Activated T-cell treated with anti-CD3 and anti-CD28 coated beads, Interleukin-2, amount 50 U/mL, for 24 hours (primary cell): Measurements from ENCODE around the gene TJP3.

Experiments
- DNase-seq: peaks from one replicate; pipeline ENCODE4 v3.0.0-alpha.2; 2020
- H3K27ac Mint-ChIP-seq: 2 replicates; pipeline ENCODE4 v1.8.0; 2020; ENCODE audit warnings: mild to moderate bottlenecking, mixed read lengths
- H3K27me3 Mint-ChIP-seq: 2 replicates; pipeline ENCODE4 v1.8.0; 2020; ENCODE audit warnings: mixed read lengths
- H3K36me3 Mint-ChIP-seq: 2 replicates; pipeline ENCODE4 v1.8.0; 2020; ENCODE audit warnings: low read depth, mixed read lengths
- H3K4me1 Mint-ChIP-seq: 2 replicates; pipeline ENCODE4 v1.8.0; 2020; ENCODE audit warnings: low read depth, mixed read lengths
- H3K4me3 Mint-ChIP-seq: 2 replicates; pipeline ENCODE4 v1.8.0; 2020; ENCODE audit warnings: mild to moderate bottlenecking, moderate library complexity, mixed read lengths
- H3K9me3 Mint-ChIP-seq: 2 replicates; pipeline ENCODE4 v1.8.0; 2020; ENCODE audit warnings: mixed read lengths

Gene TJP3

DNA sequence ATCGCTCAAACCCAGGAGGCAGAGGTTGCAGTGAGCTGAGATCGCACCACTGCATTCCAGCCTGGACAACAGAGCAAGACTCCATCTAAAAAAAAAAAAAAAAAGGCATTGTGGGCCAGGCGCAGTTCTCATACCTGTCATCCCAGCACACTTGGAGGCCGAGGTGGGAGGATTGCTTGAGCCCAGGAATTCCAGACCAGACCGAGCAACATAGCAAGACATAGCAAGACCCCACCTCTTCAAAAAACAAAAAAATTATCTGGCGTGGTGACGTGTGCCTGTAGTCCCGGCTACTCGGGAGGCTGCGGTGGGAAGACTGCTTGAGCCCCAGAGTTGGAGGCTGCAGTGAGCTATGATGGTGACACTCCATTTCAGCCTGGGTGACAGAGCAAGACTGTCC is 25.9 kb upstream of the TJP3 start:
- no peak overlapping the region for H3K27ac Mint-ChIP-seq
- peaks cover 15% of the 10 kb centered on the region for H3K4me1 Mint-ChIP-seq
- peaks cover 22% of the 10 kb centered on the region for H3K36me3 Mint-ChIP-seq
- no peak overlapping the region for H3K4me3 Mint-ChIP-seq
- no peaks in the 10 kb centered on the region for H3K9me3 Mint-ChIP-seq
- H3K27me3 Mint-ChIP-seq = no peaks in the 10 kb centered on the region
- DNase-seq = no peak

DNA sequence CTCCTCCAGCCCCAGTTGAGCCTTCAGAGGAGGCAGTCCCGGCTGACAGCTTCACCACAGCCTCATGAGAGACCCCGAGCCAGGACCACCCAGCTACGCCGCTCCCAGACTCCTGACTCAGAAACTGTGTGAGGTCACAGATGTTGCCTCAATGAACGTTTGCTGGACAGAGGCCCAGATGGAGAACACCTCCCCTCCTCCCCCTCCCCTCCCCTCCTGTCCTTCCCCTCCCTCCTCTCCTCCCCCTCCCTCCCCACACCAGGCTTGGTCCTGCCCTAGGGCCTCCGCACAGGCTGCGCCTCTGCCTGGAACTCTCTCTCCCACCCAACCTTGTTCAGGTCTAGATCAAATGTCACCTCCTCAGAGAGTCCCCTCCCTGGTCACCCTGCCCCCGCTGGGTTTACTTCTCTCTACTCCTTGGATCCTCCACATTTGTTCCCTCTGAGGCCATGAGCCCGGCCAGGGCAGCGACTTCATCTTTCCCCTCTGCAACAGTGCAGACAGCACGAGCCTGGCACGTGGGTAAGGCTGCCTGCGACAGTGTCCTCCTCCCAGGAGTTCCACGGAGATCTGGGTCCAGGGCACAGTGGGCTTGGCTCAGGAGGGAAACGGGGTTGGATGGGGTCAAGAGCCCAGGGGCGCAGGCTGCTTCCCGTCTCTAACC is 25.3 kb upstream of the TJP3 start:
- no peak overlapping the region for H3K27ac Mint-ChIP-seq
- no peaks in the 10 kb centered on the region for H3K9me3 Mint-ChIP-seq
- H3K4me3 Mint-ChIP-seq = no peak overlapping the region
- peaks cover 16% of the 10 kb centered on the region for H3K4me1 Mint-ChIP-seq
- peaks cover 22% of the 10 kb centered on the region for H3K36me3 Mint-ChIP-seq
- no peaks in the 10 kb centered on the region for H3K27me3 Mint-ChIP-seq
- no peak for DNase-seq

DNA sequence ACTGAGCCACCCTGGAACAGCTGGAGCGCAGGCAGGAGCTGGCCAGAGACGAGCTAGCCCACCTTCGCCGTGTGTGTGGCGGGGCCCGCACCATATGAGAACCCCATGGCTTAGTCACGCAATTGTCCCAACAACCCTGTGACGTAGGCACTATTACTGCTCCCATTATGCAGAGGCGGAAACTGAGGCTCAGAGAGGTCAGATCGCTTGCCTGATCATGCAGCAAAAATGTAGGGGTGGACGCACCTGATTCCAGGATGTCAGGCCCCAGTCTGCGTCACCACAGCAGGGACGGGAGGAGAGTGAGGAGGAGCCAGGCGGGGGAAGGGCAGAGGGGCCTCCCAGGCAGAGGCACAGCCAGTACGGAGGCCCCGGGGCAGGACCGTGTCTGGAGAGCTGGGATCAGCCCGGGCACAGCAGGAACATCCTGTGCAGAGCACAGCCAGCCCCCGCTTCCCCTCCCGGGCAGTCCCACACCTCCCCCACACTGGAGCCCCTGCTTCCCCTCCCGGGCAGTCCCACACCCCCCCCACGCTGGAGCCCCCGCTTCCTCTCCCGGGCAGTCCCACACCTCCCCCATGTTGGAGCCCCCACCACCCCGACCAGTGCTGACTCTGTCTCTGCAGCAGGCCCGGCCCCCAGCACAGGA is 24.7 kb upstream of the TJP3 start:
- Mint-ChIP-seq H3K27ac (no peak overlapping the region), H3K4me3 (no peak overlapping the region), H3K36me3 (peaks cover 22% of the 10 kb centered on the region), H3K9me3 (no peaks in the 10 kb centered on the region), H3K4me1 (peaks cover 19% of the 10 kb centered on the region), H3K27me3 (no peaks in the 10 kb centered on the region)
- DNase-seq = no peak

DNA sequence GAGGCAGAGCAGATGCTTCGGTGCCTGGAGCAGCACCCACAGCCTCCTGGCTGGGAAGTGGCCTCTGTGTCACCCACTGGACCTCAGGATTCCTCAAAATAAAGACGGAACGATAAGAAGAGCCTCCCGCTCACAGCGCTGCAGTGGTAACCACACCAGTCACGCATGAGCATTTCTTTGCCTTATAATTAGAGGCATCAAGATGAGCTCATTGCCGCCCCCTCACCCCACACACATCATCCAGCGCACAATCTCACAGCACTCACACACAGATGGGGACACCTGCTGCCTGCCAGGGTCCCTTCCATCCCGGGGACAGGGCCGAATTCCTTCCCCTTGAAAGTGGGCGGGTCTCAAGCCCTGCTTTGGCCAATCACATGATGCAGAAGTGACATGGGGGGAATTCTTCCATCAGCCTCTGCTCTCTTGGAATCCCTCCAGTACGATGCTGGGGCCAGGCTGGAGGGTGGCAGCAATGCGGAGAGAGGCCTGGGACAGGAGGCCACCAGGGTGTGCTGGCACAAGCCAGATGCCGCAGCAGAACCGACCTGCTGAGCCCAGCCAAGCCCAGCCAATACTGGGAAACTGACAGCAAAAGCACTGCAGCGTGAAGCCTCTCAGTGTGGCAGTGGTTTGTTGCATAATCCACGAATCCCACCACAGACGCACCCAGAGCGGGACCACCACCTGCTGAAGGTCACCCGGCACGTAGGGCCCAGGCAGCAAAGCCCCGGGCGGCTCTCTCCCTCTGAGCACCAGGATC is 23.9 kb upstream of the TJP3 start:
- Mint-ChIP-seq H3K4me3 (no peak overlapping the region), H3K9me3 (no peaks in the 10 kb centered on the region), H3K36me3 (peaks cover 22% of the 10 kb centered on the region), H3K4me1 (peaks cover 23% of the 10 kb centered on the region), H3K27me3 (no peaks in the 10 kb centered on the region), H3K27ac (no peak overlapping the region)
- DNase-seq = no peak

DNA sequence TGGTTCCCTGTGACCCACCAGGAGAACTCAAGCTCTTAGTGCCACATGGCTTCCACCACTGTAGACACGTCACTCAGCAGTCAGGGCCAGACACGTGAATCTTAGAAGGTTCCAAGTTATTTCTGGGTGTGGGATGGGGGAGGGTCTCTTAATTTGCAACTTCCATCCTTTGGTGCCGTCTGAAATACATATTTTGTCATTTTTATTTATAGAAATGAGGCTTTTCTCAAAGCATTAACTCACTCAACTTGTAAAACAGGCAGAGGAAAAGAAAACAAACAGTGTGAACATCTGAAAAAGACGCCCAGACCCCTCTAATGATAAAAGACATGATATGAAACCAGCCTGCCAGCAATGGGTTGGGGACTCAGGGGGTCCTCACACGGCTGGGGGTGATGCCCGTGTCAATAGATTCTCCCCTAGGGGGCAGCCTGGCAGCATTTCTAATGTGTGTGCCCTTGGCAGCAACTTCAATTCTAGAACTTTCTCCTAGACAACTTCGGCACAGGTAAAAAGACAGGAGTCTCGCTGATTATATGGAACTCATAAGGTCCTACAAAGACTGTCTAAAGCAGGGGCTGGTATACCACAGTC is 23.3 kb upstream of the TJP3 start:
- no peak for DNase-seq
- Mint-ChIP-seq H3K4me1 (peaks cover 28% of the 10 kb centered on the region), H3K4me3 (no peak overlapping the region)

DNA sequence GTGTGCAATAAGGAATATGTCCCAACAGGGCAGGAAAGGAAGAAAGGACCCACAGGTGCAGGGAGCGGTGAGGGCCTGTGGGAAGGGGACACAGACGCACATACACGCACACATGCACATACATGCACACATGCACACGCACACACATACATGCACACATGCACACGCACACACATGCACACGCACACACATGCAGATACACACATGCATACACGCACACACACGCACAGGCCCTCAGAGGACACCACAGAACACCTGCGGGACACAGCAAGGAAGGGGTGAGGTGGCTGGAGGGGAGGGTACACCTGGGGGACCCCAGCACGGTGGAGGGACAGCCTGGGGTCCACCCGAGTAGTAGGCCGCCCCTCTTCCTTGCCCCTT is 20.8 kb upstream of the TJP3 start:
- Mint-ChIP-seq H3K4me1 (peaks cover 48% of the 10 kb centered on the region), H3K36me3 (peaks cover 26% of the 10 kb centered on the region), H3K27me3 (no peaks in the 10 kb centered on the region), H3K27ac (peak overlapping the region; percentile 71), H3K9me3 (no peaks in the 10 kb centered on the region), H3K4me3 (peak overlapping the region; percentile 59)
- DNase-seq = no peak

More for the DNA sequence above, 23.3 kb upstream of the TJP3 start:
- no peak overlapping the region for H3K27ac Mint-ChIP-seq
- no peaks in the 10 kb centered on the region for H3K9me3 Mint-ChIP-seq
- peaks cover 25% of the 10 kb centered on the region for H3K36me3 Mint-ChIP-seq
- H3K27me3 Mint-ChIP-seq = no peaks in the 10 kb centered on the region

DNA sequence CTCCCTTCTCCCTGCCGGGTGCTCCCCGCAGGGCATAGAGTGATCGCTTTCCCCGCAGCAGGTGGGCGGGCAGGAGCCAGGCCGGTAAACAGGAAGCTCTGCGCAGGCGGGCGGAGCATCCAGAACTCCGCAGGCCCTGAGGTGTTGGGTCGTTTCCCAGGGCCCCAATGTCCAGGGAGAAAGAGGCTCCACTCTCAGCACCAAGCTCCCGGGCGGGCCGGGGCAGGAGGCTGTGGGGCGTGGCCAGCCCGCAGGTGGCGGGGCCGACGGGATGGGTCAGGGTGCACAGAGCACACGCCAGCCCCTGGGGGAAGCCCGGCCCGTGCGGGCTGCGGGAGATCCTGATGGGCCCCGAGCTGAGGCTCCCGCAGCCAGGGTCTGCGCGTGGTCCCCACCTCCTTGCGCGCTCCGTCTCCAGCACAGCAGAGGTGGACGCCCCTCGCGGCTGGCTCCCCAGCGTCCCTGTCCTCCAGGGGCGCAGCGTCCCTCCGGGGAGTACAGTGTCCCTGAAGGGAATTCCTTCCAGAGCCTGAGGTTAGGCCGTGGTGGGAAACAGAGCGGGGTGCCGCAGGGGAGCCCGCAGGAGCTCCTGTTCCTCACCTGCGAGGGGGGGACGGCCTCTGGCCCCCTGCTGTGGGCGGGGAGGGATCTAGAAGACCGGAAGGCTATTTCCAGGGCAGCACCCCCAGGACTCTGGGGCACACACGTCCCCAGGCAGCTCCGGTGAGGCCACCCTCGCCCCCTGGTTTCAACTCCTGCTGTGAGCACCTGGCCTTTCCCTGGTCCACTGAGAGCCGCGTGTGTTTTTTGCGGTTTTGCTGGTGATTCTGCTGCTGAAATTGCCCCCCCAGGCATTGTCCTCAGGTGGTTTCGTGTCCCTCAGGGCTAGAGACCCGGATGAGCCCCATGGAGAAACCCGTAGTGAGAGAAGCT is 20.1 kb upstream of the TJP3 start:
- Mint-ChIP-seq H3K9me3 (no peaks in the 10 kb centered on the region), H3K27ac (peak overlapping the region; percentile 66), H3K27me3 (no peaks in the 10 kb centered on the region), H3K4me1 (peaks cover 50% of the 10 kb centered on the region), H3K36me3 (peaks cover 25% of the 10 kb centered on the region), H3K4me3 (peak overlapping the region; percentile 59)
- peak; percentile 61 for DNase-seq

DNA sequence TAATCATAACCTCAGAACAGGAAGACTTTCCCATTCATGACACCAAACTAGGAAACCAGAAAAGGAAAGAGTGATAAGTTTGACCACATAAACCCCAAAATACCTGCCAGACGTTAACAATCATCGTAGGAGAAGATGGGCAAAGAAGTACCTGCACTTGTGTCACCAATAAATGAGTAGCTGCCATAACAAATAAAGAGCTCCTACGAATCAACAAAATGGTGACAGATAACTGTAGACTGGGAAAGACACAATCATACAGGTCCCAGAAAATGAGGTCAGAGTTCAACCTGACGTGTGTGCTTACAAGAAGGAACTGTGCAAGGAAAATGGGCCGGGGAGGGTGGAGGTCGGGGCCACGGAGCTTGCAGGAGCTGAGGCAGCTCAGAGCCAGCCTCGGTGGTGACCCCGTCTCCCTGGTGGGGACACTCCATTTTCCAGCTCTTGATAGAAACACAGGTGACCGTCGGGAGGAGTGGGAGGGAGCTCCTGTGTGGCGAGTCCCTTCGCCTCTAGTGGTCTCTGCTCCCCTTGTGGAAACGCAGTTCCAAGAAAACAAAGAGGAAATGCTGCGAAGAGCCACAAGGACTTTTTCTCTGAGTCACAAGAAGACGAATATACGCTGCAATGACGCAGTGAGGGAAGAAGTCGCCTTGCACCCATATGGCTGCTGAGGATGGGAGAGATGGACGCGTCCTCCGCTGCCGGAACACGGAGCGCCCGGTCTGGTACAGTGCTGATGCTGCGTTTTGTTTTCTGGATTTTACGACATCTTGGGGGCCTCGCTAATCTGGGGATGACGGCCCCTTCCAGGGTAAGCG is 17.4 kb upstream of the TJP3 start:
- Mint-ChIP-seq H3K9me3 (no peaks in the 10 kb centered on the region), H3K4me3 (no peak overlapping the region), H3K27me3 (no peaks in the 10 kb centered on the region), H3K36me3 (peaks cover 6% of the 10 kb centered on the region), H3K4me1 (peaks cover 42% of the 10 kb centered on the region), H3K27ac (peak overlapping the region; percentile 68)
- DNase-seq = no peak

DNA sequence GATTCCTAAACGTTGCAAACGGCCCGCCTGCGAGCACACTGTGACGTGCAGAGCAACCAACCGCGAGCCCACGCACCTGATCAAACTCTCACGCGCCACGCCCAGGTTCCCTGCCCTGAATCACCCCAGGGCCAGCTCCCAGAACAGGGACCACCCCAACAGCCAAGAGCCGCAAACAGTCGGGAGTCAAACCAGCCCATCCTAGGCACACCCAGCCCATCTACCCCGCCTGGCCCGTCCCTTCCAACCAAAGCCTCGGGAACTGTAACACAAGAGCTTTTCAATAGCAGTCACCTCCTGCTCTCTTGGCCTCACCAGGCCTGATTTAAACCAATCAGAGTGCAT is 16.8 kb upstream of the TJP3 start:
- no peak for DNase-seq
- no peak overlapping the region for H3K4me3 Mint-ChIP-seq
- H3K36me3 Mint-ChIP-seq = peaks cover 6% of the 10 kb centered on the region
- H3K27ac Mint-ChIP-seq = peak overlapping the region; percentile 68
- H3K27me3 Mint-ChIP-seq = no peaks in the 10 kb centered on the region
- no peaks in the 10 kb centered on the region for H3K9me3 Mint-ChIP-seq
- peaks cover 42% of the 10 kb centered on the region for H3K4me1 Mint-ChIP-seq

DNA sequence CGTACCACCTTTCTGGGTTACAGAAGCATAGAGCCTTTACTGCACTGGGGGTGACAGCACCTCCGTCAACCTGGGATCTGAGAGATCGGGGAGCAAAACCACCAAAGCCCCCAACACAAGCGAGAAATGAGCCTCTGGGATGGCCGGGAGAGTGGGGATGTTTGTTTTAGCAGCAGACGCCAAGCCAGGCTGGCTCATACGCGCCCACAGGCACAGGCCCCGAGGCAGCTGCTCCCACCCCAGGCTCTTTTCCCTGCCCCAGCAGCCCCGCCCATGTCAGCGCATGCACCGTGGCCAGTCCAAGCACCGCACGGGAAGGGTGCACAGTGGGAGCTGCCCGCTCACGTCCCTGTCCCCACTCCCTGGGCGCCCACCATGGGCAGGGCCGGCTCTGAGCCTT is 16.5 kb upstream of the TJP3 start:
- no peak for DNase-seq
- Mint-ChIP-seq H3K27ac (peak overlapping the region; percentile 68), H3K36me3 (peaks cover 6% of the 10 kb centered on the region), H3K4me1 (peaks cover 40% of the 10 kb centered on the region), H3K4me3 (no peak overlapping the region), H3K27me3 (no peaks in the 10 kb centered on the region), H3K9me3 (no peaks in the 10 kb centered on the region)

DNA sequence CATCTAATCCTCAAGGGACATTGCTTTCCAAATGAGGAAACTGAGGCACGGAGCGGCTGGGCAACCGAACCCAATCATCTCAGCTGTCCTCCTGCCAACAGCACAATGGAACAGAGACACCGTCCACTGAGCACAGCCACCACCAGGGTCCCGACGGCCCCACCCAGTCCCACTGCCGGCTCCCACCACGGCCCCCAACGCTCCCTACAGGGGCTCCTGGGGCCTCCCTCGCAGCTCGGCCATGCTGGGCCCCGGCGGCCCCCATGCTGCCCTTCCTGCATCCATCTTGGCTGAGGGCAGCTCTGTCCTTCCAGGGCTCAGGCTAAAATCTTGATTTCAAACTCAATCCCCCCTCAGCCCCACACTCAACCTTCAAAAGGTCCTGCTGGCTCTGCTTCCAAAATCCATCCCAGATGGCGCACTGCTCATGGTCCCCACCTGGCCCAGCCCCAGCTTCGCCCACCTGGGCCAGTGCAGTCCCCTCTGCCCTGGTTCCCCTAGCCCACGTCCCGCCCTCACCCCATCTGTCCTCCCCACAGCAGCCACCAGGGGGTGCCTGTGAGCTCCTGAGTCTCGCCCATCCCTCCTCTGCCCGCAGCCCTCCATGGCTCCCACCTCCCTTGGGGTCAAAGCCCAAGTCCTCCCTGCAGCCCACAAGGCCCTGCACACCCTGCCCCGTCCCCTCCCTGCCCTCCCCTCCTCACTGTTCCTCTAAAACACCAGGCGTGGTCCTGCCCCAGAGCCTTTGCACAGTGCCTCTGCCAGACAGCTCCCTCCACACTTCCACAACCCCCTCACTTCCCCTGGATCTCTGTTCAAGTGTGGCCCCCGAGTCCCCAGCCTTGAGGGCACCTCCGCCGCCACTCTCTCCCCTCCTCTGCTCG is 15.8 kb upstream of the TJP3 start:
- Mint-ChIP-seq H3K27ac (no peak overlapping the region), H3K36me3 (peaks cover 6% of the 10 kb centered on the region), H3K4me1 (peaks cover 35% of the 10 kb centered on the region), H3K9me3 (no peaks in the 10 kb centered on the region), H3K4me3 (no peak overlapping the region), H3K27me3 (no peaks in the 10 kb centered on the region)
- peak; percentile 70 for DNase-seq

DNA sequence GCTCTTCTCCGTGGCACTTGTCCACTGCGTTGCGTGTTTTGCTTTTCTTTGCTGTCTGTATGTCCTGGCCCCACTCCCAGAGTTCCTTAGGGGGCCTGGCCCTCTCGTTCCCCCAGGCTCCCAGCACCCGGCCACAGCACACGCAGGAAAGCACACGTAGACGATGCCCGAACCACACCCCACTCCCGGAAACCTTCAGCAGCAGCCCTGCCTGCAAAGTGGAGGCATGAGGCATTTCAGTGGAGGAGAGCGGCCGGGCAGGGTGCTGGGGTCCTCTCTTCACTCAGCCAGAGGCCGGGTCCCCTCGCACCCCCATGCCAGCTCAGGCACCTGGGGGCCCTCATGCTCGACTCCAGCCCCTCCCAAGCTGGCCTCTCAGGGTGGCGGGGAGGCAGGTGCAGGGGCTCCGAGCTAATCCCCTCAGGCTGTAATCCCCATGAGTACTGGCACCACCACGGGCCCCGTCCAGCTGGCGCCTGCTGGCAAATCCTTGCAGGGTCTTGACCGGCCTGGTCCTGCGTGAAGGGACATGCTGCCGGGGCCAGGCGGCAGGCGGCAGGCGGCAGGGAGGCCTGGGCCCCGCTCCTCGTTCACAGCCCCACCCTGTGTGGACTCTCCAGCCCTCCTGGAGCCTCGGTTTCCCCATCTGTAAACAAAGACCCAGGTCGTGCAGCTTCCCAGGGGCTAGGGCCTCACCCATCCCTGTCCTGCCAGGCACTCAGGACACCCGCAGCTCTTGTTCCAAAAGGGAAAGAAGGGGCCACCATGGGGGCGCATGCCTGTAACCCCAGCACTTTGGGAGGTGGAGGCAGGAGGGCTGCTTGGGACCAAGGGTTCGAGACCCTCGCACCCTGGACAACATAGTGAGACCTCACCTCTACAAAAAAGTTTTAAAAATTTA is 14.9 kb upstream of the TJP3 start:
- Mint-ChIP-seq H3K4me3 (no peak overlapping the region), H3K36me3 (peaks cover 6% of the 10 kb centered on the region), H3K27ac (no peak overlapping the region), H3K4me1 (peaks cover 38% of the 10 kb centered on the region), H3K9me3 (no peaks in the 10 kb centered on the region), H3K27me3 (no peaks in the 10 kb centered on the region)
- DNase-seq = no peak
